Keratinocyte (primary cell): ENCODE data around the gene STX16. TPM values are rescaled to one million over a fixed set of nuclear protein-coding genes. Genes with fewer than 3 reads are reported as not detected.

Experiments
- DNase-seq: peaks from one replicate; pipeline ENCODE4 v3.0.0-alpha.2; 2011; ENCODE audit warnings: low read depth, missing footprints, low spot score
- FAIRE-seq: peaks from 2 replicates; lab custom pipeline; 2011; peaks lifted over from hg19 to GRCh38; lab: Jason Lieb, UNC
- H2AFZ ChIP-seq: 2 replicates; pipeline ENCODE4 v1.6.0; 2012; ENCODE audit warnings: low read length, control low read depth, inconsistent platforms; ENCODE audit not compliant: control insufficient read depth
- H3K27ac ChIP-seq: 2 replicates; pipeline ENCODE4 v1.5.1; 2011; ENCODE audit warnings: low read length; ENCODE audit not compliant: control insufficient read depth, insufficient read depth
- H3K27me3 ChIP-seq: 3 replicates; pipeline ENCODE4 v1.6.0; 2011; ENCODE audit warnings: low read length; ENCODE audit not compliant: control insufficient read depth, insufficient read depth; ENCODE audit errors: extremely low read depth
- H3K36me3 ChIP-seq, 2 experiments: 2 replicates in 1 of 2; 3 replicates in 1 of 2; pipeline ENCODE4 v1.5.1; 2011; ENCODE audit warnings: low read length in 2 of 2, mild to moderate bottlenecking in 1 of 2; ENCODE audit not compliant: control insufficient read depth in 2 of 2, insufficient read depth in 2 of 2; ENCODE audit errors: extremely low read depth in 1 of 2
- H3K4me1 ChIP-seq: 3 replicates; pipeline ENCODE4 v1.5.1; 2011; ENCODE audit warnings: low read length; ENCODE audit not compliant: control insufficient read depth, insufficient read depth; ENCODE audit errors: extremely low read depth
- H3K4me2 ChIP-seq: 3 replicates; pipeline ENCODE4 v1.6.0; 2011; ENCODE audit warnings: low read depth, low read length; ENCODE audit not compliant: control insufficient read depth, insufficient read depth; ENCODE audit errors: extremely low read depth
- H3K4me3 ChIP-seq, 3 experiments: fragments of 200-600 bp in 1 of 3; sonication (generic) in 1 of 3; 2 replicates in 2 of 3; 3 replicates in 1 of 3; pipeline ENCODE4 v1.5.1; 2011 to 2016; ENCODE audit warnings: low read length in 3 of 3, mild to moderate bottlenecking in 3 of 3, control low read depth in 2 of 3, inconsistent platforms in 1 of 3, low read depth in 1 of 3, mixed read lengths in 1 of 3, mixed run types in 1 of 3, moderate library complexity in 1 of 3; ENCODE audit not compliant: control insufficient read depth in 2 of 3, insufficient read depth in 2 of 3; ENCODE audit errors: extremely low read depth in 1 of 3
- H3K79me2 ChIP-seq: 2 replicates; pipeline ENCODE4 v1.6.0; 2012; ENCODE audit warnings: low read length; ENCODE audit not compliant: control insufficient read depth, insufficient read depth
- H3K9ac ChIP-seq: 3 replicates; pipeline ENCODE4 v1.6.0; 2011; ENCODE audit warnings: low read length; ENCODE audit not compliant: control insufficient read depth, insufficient read depth; ENCODE audit errors: extremely low read depth
- H3K9me1 ChIP-seq: 3 replicates; pipeline ENCODE4 v1.6.0; 2011; ENCODE audit warnings: low read length; ENCODE audit not compliant: control insufficient read depth, insufficient read depth; ENCODE audit errors: extremely low read depth
- H3K9me3 ChIP-seq: 2 replicates; pipeline ENCODE4 v1.5.1; 2012; ENCODE audit warnings: low read depth, low read length; ENCODE audit not compliant: control insufficient read depth
- H4K20me1 ChIP-seq: 3 replicates; pipeline ENCODE4 v1.6.0; 2011; ENCODE audit warnings: low read length; ENCODE audit not compliant: control insufficient read depth, insufficient read depth; ENCODE audit errors: extremely low read depth
- EZH2 ChIP-seq: IDR thresholded peaks from one replicate; pipeline ENCODE4 v1.6.1; 2012; ENCODE audit warnings: inconsistent platforms, mild to moderate bottlenecking, low read length, moderate library complexity
- dilution Hi-C: fragments of 300-500 bp; cut with MboI; formaldehyde crosslinking; loops from one replicate; pipeline ENCODE4 v1.7.0; 2020; ENCODE audit warnings: low sequenced_read_pairs; ENCODE audit not compliant: extremely low pct_ligation_motif_present
- polyA plus RNA-seq, 5 experiments: library from polyadenylated mRNA; depleted of rRNA in 3 of 5; stranded (reverse) in 3 of 5; stranded (forward) in 1 of 5; unstranded in 1 of 5; fragments of >200 nt; gene quantifications; 1 replicate in 1 of 5; 2 replicates in 3 of 5; 3 replicates in 1 of 5; pipeline versions ENCODE4 v1.2.1 to v1.2.3, GENCODE V29; 2011 to 2012; ENCODE audit warnings: missing spikeins in 2 of 5, low read depth in 1 of 5, low replicate concordance in 1 of 5
- TF ChIP-seq, protein P1 (sequence below), 3 experiments: IDR thresholded peaks in 1 of 3; conservative IDR thresholded peaks in 1 of 3; optimal IDR thresholded peaks in 1 of 3; 2 replicates in 2 of 3; 3 replicates in 1 of 3; pipeline versions ENCODE3 to v1.5.1; 2011; ENCODE audit warnings: low read length in 3 of 3, mild to moderate bottlenecking in 3 of 3, moderate library complexity in 2 of 3, control low read depth in 1 of 3, inconsistent platforms in 1 of 3; ENCODE audit not compliant: insufficient read depth in 2 of 3; ENCODE audit errors: extremely low read depth in 1 of 3

Gene STX16
- polyA plus RNA-seq, 1 donor (not counting 4 experiments of a cell fraction or from before 2014, with no cell fraction given) = 69.7 TPM

DNA sequence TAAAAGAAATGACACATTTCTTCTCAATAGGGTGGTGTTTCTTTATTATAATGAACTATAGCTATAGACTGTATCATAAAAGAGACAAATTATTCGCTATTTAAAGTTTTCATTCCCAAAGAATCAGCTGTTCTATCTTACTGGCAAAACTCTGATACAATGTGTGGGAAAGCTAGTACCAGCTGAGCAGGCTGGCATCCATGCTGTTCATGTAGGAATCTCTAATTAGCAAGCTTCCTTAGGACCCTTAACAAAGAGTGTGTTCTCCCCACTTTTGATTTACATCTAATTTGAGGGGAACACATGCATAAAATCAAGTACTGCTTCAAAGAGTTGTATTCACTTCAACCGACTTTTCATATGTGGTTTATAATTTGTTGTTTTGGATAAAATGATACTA, 13.2 kb downstream of the STX16 start:
- no peak overlapping the region for H3K27ac ChIP-seq
- TF ChIP-seq, protein P1, sequence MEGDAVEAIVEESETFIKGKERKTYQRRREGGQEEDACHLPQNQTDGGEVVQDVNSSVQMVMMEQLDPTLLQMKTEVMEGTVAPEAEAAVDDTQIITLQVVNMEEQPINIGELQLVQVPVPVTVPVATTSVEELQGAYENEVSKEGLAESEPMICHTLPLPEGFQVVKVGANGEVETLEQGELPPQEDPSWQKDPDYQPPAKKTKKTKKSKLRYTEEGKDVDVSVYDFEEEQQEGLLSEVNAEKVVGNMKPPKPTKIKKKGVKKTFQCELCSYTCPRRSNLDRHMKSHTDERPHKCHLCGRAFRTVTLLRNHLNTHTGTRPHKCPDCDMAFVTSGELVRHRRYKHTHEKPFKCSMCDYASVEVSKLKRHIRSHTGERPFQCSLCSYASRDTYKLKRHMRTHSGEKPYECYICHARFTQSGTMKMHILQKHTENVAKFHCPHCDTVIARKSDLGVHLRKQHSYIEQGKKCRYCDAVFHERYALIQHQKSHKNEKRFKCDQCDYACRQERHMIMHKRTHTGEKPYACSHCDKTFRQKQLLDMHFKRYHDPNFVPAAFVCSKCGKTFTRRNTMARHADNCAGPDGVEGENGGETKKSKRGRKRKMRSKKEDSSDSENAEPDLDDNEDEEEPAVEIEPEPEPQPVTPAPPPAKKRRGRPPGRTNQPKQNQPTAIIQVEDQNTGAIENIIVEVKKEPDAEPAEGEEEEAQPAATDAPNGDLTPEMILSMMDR (optimal IDR thresholded peaks at IDR 0.05 in 1 of 3, IDR thresholded peaks at IDR 0.05 in 1 of 3, conservative IDR thresholded peaks at IDR 0.05 in 1 of 3; ENCODE audit: extremely low read depth in 1 of 3, insufficient read depth in 2 of 3, low read length in 3 of 3) = no peak
- no peak for TF ChIP-seq EZH2
- H2AFZ ChIP-seq = no peak overlapping the region
- H3K4me3 ChIP-seq = no peak overlapping the region
- DNase-seq (no peak), FAIRE-seq (no peak)
- no peaks in the 10 kb centered on the region for H3K27me3 ChIP-seq
- peaks cover 21 to 28% of the 10 kb centered on the region in 2 experiments for H3K36me3 ChIP-seq
- no peak overlapping the region for H3K9ac ChIP-seq
- H3K9me1 ChIP-seq = no peaks in the 10 kb centered on the region
- H3K9me3 ChIP-seq = no peaks in the 10 kb centered on the region
- H3K4me2 ChIP-seq = no peak overlapping the region
- H3K4me1 ChIP-seq = peaks cover 1% of the 10 kb centered on the region
- H4K20me1 ChIP-seq = peaks cover 5% of the 10 kb centered on the region
- dilution Hi-C loops = no loop called here
- peaks cover 67% of the 10 kb centered on the region for H3K79me2 ChIP-seq

DNA sequence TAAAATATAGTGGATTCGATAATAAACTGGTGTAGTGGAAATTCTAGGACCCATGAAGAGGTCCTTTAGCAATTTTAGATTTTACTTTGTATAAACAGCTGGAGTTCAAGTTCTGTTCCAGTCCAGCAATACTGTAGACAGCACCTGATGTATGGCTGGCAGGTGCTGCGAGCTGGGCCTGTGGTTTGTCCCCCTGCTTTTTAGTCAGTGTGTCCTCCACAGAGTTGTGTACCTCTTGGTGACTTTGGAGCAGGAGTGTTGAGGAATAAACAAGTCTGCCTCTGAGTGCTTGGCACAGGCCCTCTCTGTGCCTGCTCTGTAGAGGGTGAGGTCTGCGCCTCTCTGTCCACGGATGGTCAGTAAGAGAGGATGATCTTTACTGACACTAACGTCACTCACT, 13.8 kb downstream of the STX16 start:
- peaks cover 5% of the 10 kb centered on the region for H4K20me1 ChIP-seq

More for the DNA sequence above, 13.8 kb downstream of the STX16 start:
- H2AFZ ChIP-seq = no peak overlapping the region
- H3K4me2 ChIP-seq = no peak overlapping the region
- TF ChIP-seq, protein P1 (optimal IDR thresholded peaks at IDR 0.05 in 1 of 3, IDR thresholded peaks at IDR 0.05 in 1 of 3, conservative IDR thresholded peaks at IDR 0.05 in 1 of 3; ENCODE audit: extremely low read depth in 1 of 3, insufficient read depth in 2 of 3, low read length in 3 of 3) = no peak
- TF ChIP-seq EZH2 = no peak
- no peaks in the 10 kb centered on the region for H3K9me1 ChIP-seq
- no peaks in the 10 kb centered on the region for H3K27me3 ChIP-seq
- H3K9me3 ChIP-seq = no peaks in the 10 kb centered on the region
- no peaks in the 10 kb centered on the region for H3K4me1 ChIP-seq
- H3K4me3 ChIP-seq = no peak overlapping the region
- no peak overlapping the region for H3K9ac ChIP-seq
- no peak overlapping the region for H3K27ac ChIP-seq
- DNase-seq = no peak
- dilution Hi-C loops = no loop called here
- no peak for FAIRE-seq
- H3K79me2 ChIP-seq = peaks cover 63% of the 10 kb centered on the region
- H3K36me3 ChIP-seq = peaks cover 22 to 33% of the 10 kb centered on the region in 2 experiments
